ENCODE measurements around the gene TOR4A.

GRCh38 chr9:137265496-137266161 is 11.9 kb upstream of the TOR4A start:
- TF ChIP-seq CTCF (IDR thresholded peaks at IDR 0.05; ENCODE audit: low read depth, low read length) (no peak), POLR2A (IDR thresholded peaks at IDR 0.05; ENCODE audit: extremely low read depth, insufficient read length) (no peak), MAX (IDR thresholded peaks at IDR 0.05; ENCODE audit: low read depth, low read length) (no peak)
